ENCODE data around the gene RASSF9. TPM values are rescaled to one million over a fixed set of nuclear protein-coding genes. Genes with fewer than 3 reads are reported as not detected.

RASSF9 gene
- total RNA-seq = not detected
- polyA plus RNA-seq = not detected

GRCh38 chr12:85836197-85837090 is at the start of gene RASSF9:
Gene RASSF9, minus strand, starts transcription at chr12:85836409. Its CDS starts 208 bp downstream, at chr12:85836201.
- Histone ChIP-seq H3K36me3 (ENCODE audit: insufficient read depth, low read length) (no peaks in the 10 kb centered on the region), H3K4me1 (ENCODE audit: insufficient read depth, low read length) (no peaks in the 10 kb centered on the region), H3K9me3 (ENCODE audit: control insufficient read depth in 1 of 2, low read length in 2 of 2) (no peaks in the 10 kb centered on the region), H3K27ac (ENCODE audit: low read depth, low read length) (no peak within 1 kb of the TSS), H3K4me3 (ENCODE audit: low read length in 2 of 2) (no peak within 1 kb of the TSS), H3K27me3 (ENCODE audit: insufficient read depth, low read length) (no peaks in the 10 kb centered on the region)
- no peak within 1 kb of the TSS for H3K4me3 Mint-ChIP-seq
- no peaks in the 10 kb centered on the region for H3K4me1 Mint-ChIP-seq
- intact Hi-C loops (cut with micrococcal nuclease) = no loop called here
- ChIA-PET POLR2A (ENCODE audit: partially characterized antibody) (no interaction called here), CTCF (ENCODE audit: partially characterized antibody) (no interaction called here)
- H3K27ac Mint-ChIP-seq = no peak within 1 kb of the TSS
- no peaks in the 10 kb centered on the region for H3K27me3 Mint-ChIP-seq
- no peak for DNase-seq
- H3K9me3 Mint-ChIP-seq = peaks cover 0 to 3% (median 0%) of the 10 kb centered on the region in 8 donors
- no peaks in the 10 kb centered on the region for H3K36me3 Mint-ChIP-seq

GRCh38 chr12:85883763-85884162 is 47.6 kb upstream of the RASSF9 start:
- peaks cover 0 to 2% of the 10 kb centered on the region in 2 donors for H3K27me3 Mint-ChIP-seq
- H3K27me3 ChIP-seq (ENCODE audit: insufficient read depth, low read length) = no peaks in the 10 kb centered on the region
- CTCF ChIA-PET (ENCODE audit: partially characterized antibody) = no interaction called here

GRCh38 chr12:85877459-85877858 is 41.2 kb upstream of the RASSF9 start:
- no peaks in the 10 kb centered on the region for H3K36me3 Mint-ChIP-seq
- Histone ChIP-seq H3K27me3 (ENCODE audit: insufficient read depth, low read length) (no peaks in the 10 kb centered on the region), H3K36me3 (ENCODE audit: insufficient read depth, low read length) (no peaks in the 10 kb centered on the region), H3K9me3 (ENCODE audit: control insufficient read depth in 1 of 2, low read length in 2 of 2) (no peaks in the 10 kb centered on the region), H3K27ac (ENCODE audit: low read depth, low read length) (no peak overlapping the region), H3K4me3 (ENCODE audit: low read length in 2 of 2) (no peak overlapping the region), H3K4me1 (ENCODE audit: insufficient read depth, low read length) (no peaks in the 10 kb centered on the region)
- no peak overlapping the region for H3K27ac Mint-ChIP-seq
- no peak for DNase-seq
- H3K4me1 Mint-ChIP-seq = no peaks in the 10 kb centered on the region
- ChIA-PET POLR2A (ENCODE audit: partially characterized antibody) (no interaction called here), CTCF (ENCODE audit: partially characterized antibody) (no interaction called here)
- H3K9me3 Mint-ChIP-seq = no peaks in the 10 kb centered on the region
- H3K27me3 Mint-ChIP-seq = no peaks in the 10 kb centered on the region
- H3K4me3 Mint-ChIP-seq = no peak overlapping the region
- intact Hi-C loops (cut with micrococcal nuclease) = loop anchor here (10.0 kb wide), 1 partner anchor 413 kb away; no protein-coding TSS in a partner anchor

More at GRCh38 chr12:85883763-85884162, 47.6 kb upstream of the RASSF9 start:
- Histone ChIP-seq H3K4me1 (ENCODE audit: insufficient read depth, low read length) (no peaks in the 10 kb centered on the region), H3K4me3 (ENCODE audit: low read length in 2 of 2) (no peak overlapping the region), H3K9me3 (ENCODE audit: control insufficient read depth in 1 of 2, low read length in 2 of 2) (no peaks in the 10 kb centered on the region), H3K36me3 (ENCODE audit: insufficient read depth, low read length) (no peaks in the 10 kb centered on the region), H3K27ac (ENCODE audit: low read depth, low read length) (no peak overlapping the region)
- H3K9me3 Mint-ChIP-seq = peaks cover 0 to 8% (median 0%) of the 10 kb centered on the region in 8 donors
- H3K4me3 Mint-ChIP-seq = no peak overlapping the region
- DNase-seq = no peak
- H3K36me3 Mint-ChIP-seq = no peaks in the 10 kb centered on the region
- POLR2A ChIA-PET (ENCODE audit: partially characterized antibody) = no interaction called here
- intact Hi-C loops (cut with micrococcal nuclease) = no loop called here
- H3K27ac Mint-ChIP-seq = no peak overlapping the region
- H3K4me1 Mint-ChIP-seq = no peaks in the 10 kb centered on the region

GRCh38 chr12:85874031-85874461 is 37.8 kb upstream of the RASSF9 start, which contains the start of gene NTS:
Gene NTS, plus strand, starts transcription at chr12:85874295. Its CDS starts 109 bp downstream, at chr12:85874404.
- intact Hi-C loops (cut with micrococcal nuclease) = loop anchor here (10.0 kb wide), 1 partner anchor 409 kb away; no protein-coding TSS in a partner anchor
- Histone ChIP-seq H3K36me3 (ENCODE audit: insufficient read depth, low read length) (no peaks in the 10 kb centered on the region), H3K27ac (ENCODE audit: low read depth, low read length) (no peak within 1 kb of the TSS), H3K9me3 (ENCODE audit: control insufficient read depth in 1 of 2, low read length in 2 of 2) (no peaks in the 10 kb centered on the region), H3K4me3 (ENCODE audit: low read length in 2 of 2) (no peak within 1 kb of the TSS), H3K27me3 (ENCODE audit: insufficient read depth, low read length) (no peaks in the 10 kb centered on the region), H3K4me1 (ENCODE audit: insufficient read depth, low read length) (no peaks in the 10 kb centered on the region)
- no peak within 1 kb of the TSS for H3K27ac Mint-ChIP-seq
- ChIA-PET POLR2A (ENCODE audit: partially characterized antibody) (no interaction called here), CTCF (ENCODE audit: partially characterized antibody) (no interaction called here)
- no peaks in the 10 kb centered on the region for H3K36me3 Mint-ChIP-seq
- H3K9me3 Mint-ChIP-seq = no peaks in the 10 kb centered on the region
- DNase-seq = no peak
- no peaks in the 10 kb centered on the region for H3K4me1 Mint-ChIP-seq
- H3K4me3 Mint-ChIP-seq = no peak within 1 kb of the TSS
- H3K27me3 Mint-ChIP-seq = no peaks in the 10 kb centered on the region

- POLR2A ChIA-PET (ENCODE audit: partially characterized antibody) = no interaction called here
- no peaks in the 10 kb centered on the region for H3K27me3 Mint-ChIP-seq
- intact Hi-C loops (cut with micrococcal nuclease) = loop anchor here (2.0 to 10.0 kb wide), 2 partner anchors 408 to 998 kb away; no protein-coding TSS in a partner anchor
These were observed 36.4 kb upstream of the RASSF9 start for GRCh38 chr12:85872497-85873091.

GRCh38 chr12:85866986-85867776 is 31.0 kb upstream of the RASSF9 start:
- no peaks in the 10 kb centered on the region for H3K9me3 ChIP-seq (ENCODE audit: control insufficient read depth in 1 of 2, low read length in 2 of 2)
- ChIA-PET CTCF (ENCODE audit: partially characterized antibody) (interaction anchor here (0.6 to 1.0 kb wide), 2 partner anchors 15 to 76 kb away, joined by 3 to 4 read pairs; no protein-coding TSS in a partner anchor), POLR2A (ENCODE audit: partially characterized antibody) (no interaction called here)
- no peaks in the 10 kb centered on the region for H3K4me1 ChIP-seq (ENCODE audit: insufficient read depth, low read length)
- DNase-seq = no peak
- Mint-ChIP-seq H3K9me3 (peaks cover 0 to 6% (median 3%) of the 10 kb centered on the region in 8 donors), H3K36me3 (no peaks in the 10 kb centered on the region), H3K27me3 (no peaks in the 10 kb centered on the region), H3K27ac (no peak overlapping the region), H3K4me1 (no peaks in the 10 kb centered on the region), H3K4me3 (no peak overlapping the region)
- H3K27me3 ChIP-seq (ENCODE audit: insufficient read depth, low read length) = no peaks in the 10 kb centered on the region
- no peak overlapping the region for H3K27ac ChIP-seq (ENCODE audit: low read depth, low read length)
- H3K4me3 ChIP-seq (ENCODE audit: low read length in 2 of 2) = no peak overlapping the region
- H3K36me3 ChIP-seq (ENCODE audit: insufficient read depth, low read length) = no peaks in the 10 kb centered on the region
- intact Hi-C loops (cut with micrococcal nuclease) = no loop called here

More at GRCh38 chr12:85872497-85873091, 36.4 kb upstream of the RASSF9 start:
- no peaks in the 10 kb centered on the region for H3K4me1 Mint-ChIP-seq
- no peaks in the 10 kb centered on the region for H3K36me3 Mint-ChIP-seq
- no peaks in the 10 kb centered on the region for H3K9me3 Mint-ChIP-seq
- CTCF ChIA-PET (ENCODE audit: partially characterized antibody) = no interaction called here
- Histone ChIP-seq H3K9me3 (ENCODE audit: control insufficient read depth in 1 of 2, low read length in 2 of 2) (no peaks in the 10 kb centered on the region), H3K27me3 (ENCODE audit: insufficient read depth, low read length) (no peaks in the 10 kb centered on the region), H3K4me3 (ENCODE audit: low read length in 2 of 2) (no peak overlapping the region), H3K36me3 (ENCODE audit: insufficient read depth, low read length) (no peaks in the 10 kb centered on the region), H3K4me1 (ENCODE audit: insufficient read depth, low read length) (no peaks in the 10 kb centered on the region), H3K27ac (ENCODE audit: low read depth, low read length) (no peak overlapping the region)
- no peak overlapping the region for H3K4me3 Mint-ChIP-seq
- DNase-seq = peak in 1 of 5 donors; percentile 6
- H3K27ac Mint-ChIP-seq = no peak overlapping the region

GRCh38 chr12:85865890-85866289 is 29.7 kb upstream of the RASSF9 start:
- H3K4me3 Mint-ChIP-seq = no peak overlapping the region
- H3K36me3 Mint-ChIP-seq = no peaks in the 10 kb centered on the region
- intact Hi-C loops (cut with micrococcal nuclease) = no loop called here
- no peaks in the 10 kb centered on the region for H3K27me3 Mint-ChIP-seq
- Histone ChIP-seq H3K36me3 (ENCODE audit: insufficient read depth, low read length) (no peaks in the 10 kb centered on the region), H3K4me1 (ENCODE audit: insufficient read depth, low read length) (no peaks in the 10 kb centered on the region), H3K4me3 (ENCODE audit: low read length in 2 of 2) (no peak overlapping the region), H3K27ac (ENCODE audit: low read depth, low read length) (no peak overlapping the region), H3K27me3 (ENCODE audit: insufficient read depth, low read length) (no peaks in the 10 kb centered on the region), H3K9me3 (ENCODE audit: control insufficient read depth in 1 of 2, low read length in 2 of 2) (no peaks in the 10 kb centered on the region)
- no peak for DNase-seq
- ChIA-PET CTCF (ENCODE audit: partially characterized antibody) (no interaction called here), POLR2A (ENCODE audit: partially characterized antibody) (no interaction called here)
- no peak overlapping the region for H3K27ac Mint-ChIP-seq
- H3K9me3 Mint-ChIP-seq = peaks cover 0 to 7% (median 3%) of the 10 kb centered on the region in 8 donors
- H3K4me1 Mint-ChIP-seq = no peaks in the 10 kb centered on the region

Measured in CD4-positive, alpha-beta memory T cell (primary cell).